ENCODE results near the gene GALNT2.

The GALNT2 gene

DNA sequence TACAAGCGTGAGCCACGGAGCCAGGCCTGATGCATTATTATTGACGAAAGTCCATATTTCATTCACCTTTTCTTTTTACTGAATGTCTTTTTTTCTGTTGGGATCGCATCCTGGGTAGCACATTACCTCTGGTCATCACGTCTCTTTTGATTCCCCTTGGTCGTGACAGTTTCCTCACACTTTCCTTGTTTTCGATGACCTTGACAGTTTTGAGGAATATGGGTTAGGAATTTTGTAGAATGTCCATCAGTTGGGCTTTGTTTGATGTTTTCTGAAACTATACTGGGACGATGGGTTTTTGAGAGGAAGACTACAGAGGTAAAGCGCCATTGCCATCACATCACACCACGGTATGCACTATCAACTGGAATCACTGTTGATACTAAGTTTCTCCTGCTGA is 26.6 kb upstream of the GALNT2 start:
- in situ Hi-C loops (cut with MboI; ENCODE audit: low pct_unique_long_range_greater_than_20kb, low sequenced_read_pairs, unreplicated experiment), result no loop called here
- DNase-seq (ENCODE audit: low spot score), result no peak
- TF ChIP-seq, protein P1, sequence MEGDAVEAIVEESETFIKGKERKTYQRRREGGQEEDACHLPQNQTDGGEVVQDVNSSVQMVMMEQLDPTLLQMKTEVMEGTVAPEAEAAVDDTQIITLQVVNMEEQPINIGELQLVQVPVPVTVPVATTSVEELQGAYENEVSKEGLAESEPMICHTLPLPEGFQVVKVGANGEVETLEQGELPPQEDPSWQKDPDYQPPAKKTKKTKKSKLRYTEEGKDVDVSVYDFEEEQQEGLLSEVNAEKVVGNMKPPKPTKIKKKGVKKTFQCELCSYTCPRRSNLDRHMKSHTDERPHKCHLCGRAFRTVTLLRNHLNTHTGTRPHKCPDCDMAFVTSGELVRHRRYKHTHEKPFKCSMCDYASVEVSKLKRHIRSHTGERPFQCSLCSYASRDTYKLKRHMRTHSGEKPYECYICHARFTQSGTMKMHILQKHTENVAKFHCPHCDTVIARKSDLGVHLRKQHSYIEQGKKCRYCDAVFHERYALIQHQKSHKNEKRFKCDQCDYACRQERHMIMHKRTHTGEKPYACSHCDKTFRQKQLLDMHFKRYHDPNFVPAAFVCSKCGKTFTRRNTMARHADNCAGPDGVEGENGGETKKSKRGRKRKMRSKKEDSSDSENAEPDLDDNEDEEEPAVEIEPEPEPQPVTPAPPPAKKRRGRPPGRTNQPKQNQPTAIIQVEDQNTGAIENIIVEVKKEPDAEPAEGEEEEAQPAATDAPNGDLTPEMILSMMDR (IDR thresholded peaks at IDR 0.05; ENCODE audit: extremely low read depth, insufficient read depth, missing control alignments), result no peak

DNA sequence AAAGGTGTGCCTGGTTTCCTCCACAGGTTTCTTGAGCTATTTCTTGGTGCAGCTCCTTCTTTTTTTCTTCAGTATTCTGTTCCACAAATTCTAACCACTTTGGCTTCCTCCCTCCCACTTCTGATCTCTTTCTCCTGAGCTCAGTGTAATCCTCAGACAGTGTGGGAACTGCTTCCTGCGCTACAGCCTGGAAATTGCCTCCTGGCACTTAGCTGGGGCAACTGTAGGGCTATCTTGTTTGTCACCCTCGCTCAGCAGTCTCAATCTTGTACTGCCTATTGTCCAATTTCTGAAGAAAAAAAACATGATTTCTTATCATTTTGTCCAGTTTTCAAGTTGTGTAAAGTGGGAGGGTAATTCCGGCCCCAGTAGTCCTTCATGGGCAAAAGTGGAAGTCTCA is 24.0 kb upstream of the GALNT2 start:
- TF ChIP-seq, protein P1 (IDR thresholded peaks at IDR 0.05; ENCODE audit: extremely low read depth, insufficient read depth, missing control alignments), result no peak
- DNase-seq (ENCODE audit: low spot score), result no peak
- in situ Hi-C loops (cut with MboI; ENCODE audit: low pct_unique_long_range_greater_than_20kb, low sequenced_read_pairs, unreplicated experiment), result no loop called here

DNA sequence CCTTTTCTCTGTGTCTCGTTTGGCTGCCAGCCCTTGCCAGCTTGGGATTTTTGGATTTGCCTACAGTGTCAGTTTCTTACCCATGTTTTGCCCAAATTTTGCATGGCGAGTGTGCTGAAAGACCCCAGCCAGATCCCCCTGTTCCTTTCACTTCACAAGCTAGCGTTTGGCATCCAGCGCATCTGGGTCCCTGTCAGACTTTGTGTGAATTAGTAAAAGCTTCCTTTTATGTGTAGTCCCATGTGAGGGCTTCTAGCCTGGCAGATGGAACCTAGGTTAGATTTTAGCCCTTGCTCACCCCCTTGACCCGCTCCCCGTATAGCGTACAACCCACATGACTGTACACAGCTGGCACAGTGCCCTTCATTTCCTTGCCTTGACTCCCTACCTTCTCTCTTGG is 22.3 kb upstream of the GALNT2 start:
- in situ Hi-C loops (cut with MboI; ENCODE audit: low pct_unique_long_range_greater_than_20kb, low sequenced_read_pairs, unreplicated experiment), result no loop called here
- DNase-seq (ENCODE audit: low spot score), result no peak
- TF ChIP-seq, protein P1 (IDR thresholded peaks at IDR 0.05; ENCODE audit: extremely low read depth, insufficient read depth, missing control alignments), result no peak

DNA sequence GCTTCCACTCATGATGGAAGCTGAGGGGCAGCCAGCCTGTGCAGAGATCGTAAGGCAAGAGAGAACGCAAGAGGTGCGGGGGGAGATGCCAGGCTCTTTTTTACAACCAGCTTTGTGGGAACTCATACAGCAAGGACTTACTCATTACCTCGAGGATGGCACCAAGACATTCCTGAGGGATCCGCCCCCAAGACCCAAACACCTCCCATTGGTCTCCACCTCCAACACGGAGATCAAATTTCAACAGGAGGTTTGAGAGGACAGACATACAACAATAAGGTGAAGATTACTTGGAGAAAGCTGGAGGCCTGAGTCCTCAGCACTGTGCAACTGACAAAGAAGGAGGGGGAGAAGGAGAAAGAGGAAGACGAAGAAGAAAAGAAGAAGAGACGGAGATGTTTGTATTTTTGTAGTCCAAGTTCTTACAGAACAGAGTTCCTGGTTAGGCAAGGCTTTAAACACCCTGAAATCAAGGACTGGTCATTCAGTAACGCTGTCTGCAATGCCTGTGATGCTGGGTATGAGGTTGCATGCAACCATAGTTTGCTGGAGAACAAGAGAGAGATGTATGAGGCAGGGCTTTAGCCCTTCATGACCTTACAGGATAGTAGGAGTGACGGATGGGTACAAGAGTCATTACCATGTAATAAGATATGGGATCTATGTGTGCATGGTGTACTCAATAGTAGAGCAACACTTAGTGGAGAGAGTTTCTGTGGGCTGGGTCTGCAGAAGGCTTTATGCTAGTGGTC is 19.7 kb upstream of the GALNT2 start:
- in situ Hi-C loops (cut with MboI; ENCODE audit: low pct_unique_long_range_greater_than_20kb, low sequenced_read_pairs, unreplicated experiment), result no loop called here
- no peak for DNase-seq (ENCODE audit: low spot score)
- TF ChIP-seq, protein P1 (IDR thresholded peaks at IDR 0.05; ENCODE audit: extremely low read depth, insufficient read depth, missing control alignments), result no peak

DNA sequence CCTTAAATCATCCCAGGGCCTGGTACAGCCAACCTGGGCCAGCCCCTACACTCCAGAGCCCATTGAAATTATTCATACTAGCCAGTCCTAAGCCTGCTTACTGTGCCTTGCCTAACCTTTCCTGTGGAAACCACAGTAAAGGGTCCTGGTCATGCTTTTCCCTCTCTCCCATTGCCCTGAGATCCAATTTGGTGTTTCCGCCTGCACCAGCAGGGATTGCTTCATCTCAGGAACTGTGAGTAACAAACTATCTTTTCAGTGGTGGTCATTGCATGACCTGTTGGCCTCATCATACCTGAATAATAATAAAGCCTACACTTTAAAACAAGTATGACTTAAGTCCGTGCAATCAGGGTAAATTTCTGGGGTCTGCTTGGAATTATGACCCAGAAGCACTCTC is 18.7 kb upstream of the GALNT2 start:
- TF ChIP-seq, protein P1 (IDR thresholded peaks at IDR 0.05; ENCODE audit: extremely low read depth, insufficient read depth, missing control alignments), result no peak
- in situ Hi-C loops (cut with MboI; ENCODE audit: low pct_unique_long_range_greater_than_20kb, low sequenced_read_pairs, unreplicated experiment), result no loop called here
- no peak for DNase-seq (ENCODE audit: low spot score)

DNA sequence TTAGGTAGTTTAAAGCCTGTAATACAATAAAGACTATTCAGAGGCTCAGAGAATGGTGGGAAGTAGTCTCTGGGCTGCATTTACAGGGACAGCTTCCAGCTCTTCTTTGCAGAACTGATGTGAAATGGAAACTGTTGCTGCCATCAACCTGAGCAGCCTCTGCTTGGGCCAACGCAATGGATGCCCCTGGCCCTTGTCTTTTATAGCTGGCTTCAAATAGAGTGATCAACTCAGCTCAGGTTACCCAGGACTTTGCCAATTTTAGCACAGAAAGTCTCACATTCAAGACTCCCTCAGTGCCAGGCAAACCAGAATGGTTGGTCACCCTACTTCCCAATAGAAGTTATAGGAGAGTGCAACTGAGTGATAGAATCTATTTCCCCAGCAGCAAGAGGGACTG is 18.1 kb upstream of the GALNT2 start:
- DNase-seq (ENCODE audit: low spot score), result no peak
- in situ Hi-C loops (cut with MboI; ENCODE audit: low pct_unique_long_range_greater_than_20kb, low sequenced_read_pairs, unreplicated experiment), result no loop called here
- TF ChIP-seq, protein P1 (IDR thresholded peaks at IDR 0.05; ENCODE audit: extremely low read depth, insufficient read depth, missing control alignments), result no peak
